GM12875 (cell line): ENCODE data around the gene FCHSD1.

Experiments
- H3K4me3 ChIP-seq: one replicate; pipeline ENCODE4 v1.5.1; 2011; ENCODE audit warnings: low read depth, low read length, control low read depth
- TF ChIP-seq, protein P1 (sequence below): IDR thresholded peaks from 2 replicates; pipeline ENCODE4 v1.5.1; 2011; ENCODE audit warnings: low read depth, mild to moderate bottlenecking, control low read depth, inconsistent platforms, low read length, moderate library complexity, borderline replicate concordance; ENCODE audit not compliant: insufficient read depth

FCHSD1 gene

DNA sequence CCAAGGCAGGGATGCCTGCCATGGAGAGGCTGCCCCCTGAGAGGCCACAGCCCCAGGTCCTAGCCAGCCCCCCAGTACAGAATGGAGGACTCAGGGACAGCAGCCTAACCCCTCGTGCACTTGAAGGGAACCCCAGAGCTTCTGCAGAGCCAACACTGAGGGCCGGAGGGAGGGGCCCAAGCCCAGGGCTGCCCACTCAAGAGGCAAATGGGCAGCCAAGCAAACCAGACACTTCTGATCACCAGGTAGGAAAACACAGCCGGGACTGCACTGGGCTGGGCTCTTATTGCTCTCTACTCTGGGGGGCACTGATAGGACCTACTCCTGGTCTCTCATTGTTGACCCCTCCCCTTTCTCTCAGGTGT, 11.2 kb downstream of the FCHSD1 start:
- H3K4me3 ChIP-seq, result no peak overlapping the region
- TF ChIP-seq, protein P1, sequence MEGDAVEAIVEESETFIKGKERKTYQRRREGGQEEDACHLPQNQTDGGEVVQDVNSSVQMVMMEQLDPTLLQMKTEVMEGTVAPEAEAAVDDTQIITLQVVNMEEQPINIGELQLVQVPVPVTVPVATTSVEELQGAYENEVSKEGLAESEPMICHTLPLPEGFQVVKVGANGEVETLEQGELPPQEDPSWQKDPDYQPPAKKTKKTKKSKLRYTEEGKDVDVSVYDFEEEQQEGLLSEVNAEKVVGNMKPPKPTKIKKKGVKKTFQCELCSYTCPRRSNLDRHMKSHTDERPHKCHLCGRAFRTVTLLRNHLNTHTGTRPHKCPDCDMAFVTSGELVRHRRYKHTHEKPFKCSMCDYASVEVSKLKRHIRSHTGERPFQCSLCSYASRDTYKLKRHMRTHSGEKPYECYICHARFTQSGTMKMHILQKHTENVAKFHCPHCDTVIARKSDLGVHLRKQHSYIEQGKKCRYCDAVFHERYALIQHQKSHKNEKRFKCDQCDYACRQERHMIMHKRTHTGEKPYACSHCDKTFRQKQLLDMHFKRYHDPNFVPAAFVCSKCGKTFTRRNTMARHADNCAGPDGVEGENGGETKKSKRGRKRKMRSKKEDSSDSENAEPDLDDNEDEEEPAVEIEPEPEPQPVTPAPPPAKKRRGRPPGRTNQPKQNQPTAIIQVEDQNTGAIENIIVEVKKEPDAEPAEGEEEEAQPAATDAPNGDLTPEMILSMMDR, result no peak

DNA sequence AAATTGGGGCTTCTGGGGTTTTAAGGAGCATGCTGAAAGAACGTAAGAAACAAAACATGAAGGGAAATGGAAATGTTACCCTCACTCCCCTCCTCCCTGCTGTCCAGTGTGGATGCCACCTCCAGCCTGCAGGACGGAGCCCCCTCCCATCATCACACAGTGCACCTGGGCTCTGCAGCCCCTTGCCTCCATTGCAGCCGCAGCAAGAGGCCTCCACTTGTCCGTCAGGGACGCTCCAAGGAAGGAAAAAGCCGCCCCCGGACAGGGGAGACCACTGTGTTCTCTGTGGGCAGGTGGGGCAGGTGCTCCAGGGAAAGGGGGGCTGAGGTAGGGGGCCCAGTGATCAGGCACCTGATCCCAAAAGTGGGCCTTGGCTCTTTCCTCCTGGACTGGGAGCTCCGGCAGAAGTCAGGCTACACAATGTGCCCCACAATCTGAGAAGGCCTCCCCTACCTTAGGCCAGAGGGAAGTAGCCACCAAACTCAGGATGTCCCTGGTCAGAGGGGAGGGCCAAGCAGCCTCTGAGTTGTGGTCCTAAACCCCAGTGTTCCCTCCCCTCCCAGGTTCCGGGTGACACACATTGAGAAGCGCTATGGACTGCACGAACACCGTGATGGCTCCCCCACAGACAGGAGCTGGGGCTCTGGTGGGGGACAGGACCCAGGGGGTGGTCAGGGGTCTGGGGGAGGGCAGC, 11.7 kb downstream of the FCHSD1 start:
- TF ChIP-seq, protein P1, result no peak
- H3K4me3 ChIP-seq, result no peak overlapping the region

DNA sequence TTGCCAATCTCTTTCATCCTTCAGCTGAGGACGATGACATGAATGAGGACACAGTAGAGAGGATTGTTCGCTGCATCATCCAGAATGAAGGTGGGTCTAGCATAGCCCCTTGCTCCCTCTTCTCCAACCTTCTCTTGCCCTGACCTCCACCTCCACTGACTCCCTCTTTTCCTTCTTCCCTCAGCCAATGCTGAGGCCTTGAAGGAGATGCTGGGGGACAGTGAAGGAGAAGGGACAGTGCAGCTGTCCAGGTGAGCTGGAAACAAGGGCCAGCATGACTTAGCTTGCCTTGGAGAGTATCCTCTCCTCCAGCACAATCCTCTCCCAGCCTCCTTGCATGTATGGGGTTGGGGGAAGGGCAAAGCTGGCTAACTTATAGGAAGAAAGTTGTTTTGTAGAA, 12.4 kb downstream of the FCHSD1 start:
- TF ChIP-seq, protein P1, result no peak
- H3K4me3 ChIP-seq, result no peak overlapping the region

DNA sequence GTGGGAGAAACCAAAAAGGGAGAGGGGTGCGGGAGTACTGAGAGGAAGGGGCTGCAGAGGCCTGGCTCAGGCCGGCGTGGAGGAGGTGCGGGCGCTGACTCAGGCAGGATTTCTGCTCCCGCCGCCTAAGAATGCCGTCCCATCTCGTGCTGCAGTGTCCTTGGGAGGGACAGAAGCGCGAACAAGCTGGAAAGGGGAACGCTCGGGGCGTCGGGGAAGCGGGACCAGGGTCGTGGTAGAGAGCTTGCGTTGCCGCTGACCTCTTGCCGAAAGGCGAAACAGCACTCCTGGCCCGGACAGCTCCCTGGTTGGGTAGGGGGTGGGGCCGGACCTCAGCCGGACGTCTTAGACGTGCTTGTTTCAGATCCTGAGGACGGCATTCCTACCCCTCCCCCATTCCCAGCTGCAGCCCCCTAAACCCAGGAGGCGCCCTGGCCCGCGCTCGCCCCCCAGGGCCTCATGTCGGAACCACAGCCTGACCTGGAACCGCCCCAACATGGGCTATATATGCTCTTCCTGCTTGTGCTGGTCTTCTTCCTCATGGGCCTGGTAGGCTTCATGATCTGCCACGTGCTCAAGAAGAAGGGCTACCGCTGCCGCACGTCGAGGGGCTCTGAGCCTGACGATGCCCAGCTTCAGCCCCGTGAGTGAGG, 13.3 kb downstream of the FCHSD1 start:
- H3K4me3 ChIP-seq, result peak overlapping the region; percentile 86
- TF ChIP-seq, protein P1, result peak; percentile 73

DNA sequence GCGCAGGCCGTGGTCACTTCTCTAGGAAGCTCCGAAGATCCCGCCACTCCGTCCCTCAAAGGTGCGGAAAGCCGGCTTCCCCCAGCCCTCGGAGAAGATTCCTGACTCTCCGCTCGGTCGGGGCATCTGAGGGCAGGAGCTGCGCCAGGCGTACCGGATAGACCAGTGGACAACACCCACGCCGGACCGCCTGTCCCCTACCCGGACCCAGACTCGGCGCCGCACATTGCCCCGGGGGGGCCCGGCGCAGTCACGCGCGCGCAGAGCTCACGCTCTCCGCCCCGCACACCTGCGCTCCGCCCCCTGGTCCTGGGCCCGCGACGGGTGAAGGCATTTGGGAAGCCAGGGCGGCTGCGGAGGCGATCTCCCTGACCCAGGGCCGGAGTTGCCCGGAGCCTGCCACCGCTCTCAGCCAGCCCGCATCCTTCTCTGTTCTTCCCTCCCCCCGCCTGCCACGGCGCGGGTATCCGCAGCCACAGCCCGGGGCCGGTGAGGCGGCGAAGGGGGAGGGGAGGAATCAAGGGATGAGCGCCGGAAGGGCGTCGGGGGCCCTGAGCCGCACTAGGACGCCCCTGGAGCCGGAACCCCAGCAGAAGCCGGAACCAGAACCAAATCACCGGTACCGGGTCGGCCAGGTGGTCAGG, 14.0 kb downstream of the FCHSD1 start:
- TF ChIP-seq, protein P1, result no peak
- peak overlapping the region; percentile 86 for H3K4me3 ChIP-seq

DNA sequence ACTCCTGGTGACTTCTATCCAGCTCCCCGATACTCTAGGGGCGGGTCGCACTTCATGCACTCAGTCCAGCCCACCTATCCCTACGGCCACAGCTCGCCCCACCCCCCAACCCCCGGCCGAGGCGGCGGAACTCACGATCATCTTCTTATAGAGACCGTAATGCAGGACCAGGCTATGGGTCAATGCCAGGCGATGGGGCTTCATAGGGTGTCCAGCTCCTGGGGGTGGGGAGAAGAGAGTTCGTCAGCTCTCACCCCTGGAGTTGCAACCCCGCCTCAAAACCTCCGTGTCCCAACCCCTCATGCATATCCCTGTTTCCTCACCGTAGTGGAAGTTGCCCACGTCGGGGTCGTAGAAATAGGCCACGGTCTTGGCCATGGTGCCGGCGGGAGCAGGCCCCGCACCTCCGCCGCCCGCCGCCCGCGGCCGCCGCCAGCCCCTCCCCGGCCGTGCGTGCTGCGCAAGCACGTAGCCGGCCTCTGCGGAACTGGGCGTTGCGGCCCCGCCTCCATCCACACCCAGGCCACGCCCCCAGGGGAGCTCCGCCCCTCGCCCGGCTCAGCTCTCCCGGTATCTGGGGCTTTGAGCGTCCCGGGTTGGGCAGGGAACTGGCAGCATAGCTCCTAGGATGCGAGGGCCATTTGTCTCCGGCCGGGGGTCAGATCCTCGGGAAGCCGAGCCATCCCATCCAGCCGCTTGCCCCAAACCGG, 14.7 kb downstream of the FCHSD1 start, which contains the start of the genes HDAC3 and RELL2:
Gene HDAC3, minus strand, starts transcription at position 437 of the 710 bp plus-strand sequence. Its CDS starts 59 bp downstream, at position 378.
Gene RELL2, plus strand, starts transcription at position 585 of the 710 bp plus-strand sequence. CDS start 1,229 bp downstream, outside the sequence.
- TF ChIP-seq, protein P1, result no peak
- peak within 1 kb of the TSS; percentile 86 for H3K4me3 ChIP-seq
